Effector memory CD8-positive, alpha-beta T cell (primary cell): ENCODE results near the gene HTR1E.
"Not testable (repeated sequence)": the region's sequence is repeated elsewhere in the genome, so short reads cannot be mapped to it uniquely, and the experiment has no call there.

ENCODE experiments used
- ATAC-seq: fragments of 150-1000 bp; cut with Tn5 transposase; replicated peaks from 2 replicates; pipeline ENCODE4 v1.10.0; 2021; ENCODE audit warnings: mild to moderate bottlenecking, moderate library complexity
- DNase-seq, 3 experiments: peaks; one replicate each; pipeline ENCODE4 v3.0.0; 2021
- H3K27ac Mint-ChIP-seq, 2 donors: one replicate each; pipeline ENCODE4 v1.8.0; 2022; ENCODE audit warnings: mild to moderate bottlenecking in 2 of 2, mixed read lengths in 2 of 2, moderate library complexity in 2 of 2
- H3K27me3 Mint-ChIP-seq, 2 donors: one replicate each; pipeline ENCODE4 v1.8.0; 2022; ENCODE audit warnings: mixed read lengths in 2 of 2
- H3K36me3 Mint-ChIP-seq: one replicate; pipeline ENCODE4 v1.8.0; 2022; ENCODE audit warnings: mild to moderate bottlenecking, moderate library complexity, mixed read lengths; ENCODE audit not compliant: insufficient read depth
- H3K4me1 Mint-ChIP-seq, 2 donors: one replicate each; pipeline ENCODE4 v1.8.0; 2022; ENCODE audit warnings: low read depth in 2 of 2, mixed read lengths in 2 of 2
- H3K4me3 Mint-ChIP-seq, 2 donors: one replicate each; pipeline ENCODE4 v1.8.0; 2022; ENCODE audit warnings: mild to moderate bottlenecking in 2 of 2, mixed read lengths in 2 of 2, moderate library complexity in 2 of 2
- H3K9me3 Mint-ChIP-seq, 2 donors: one replicate each; pipeline ENCODE4 v1.8.0; 2022; ENCODE audit warnings: mixed read lengths in 2 of 2

The HTR1E gene

GRCh38 chr6:86949771-86950170 lies 12.4 kb downstream of the HTR1E start:
- Mint-ChIP-seq H3K4me3 (no peak overlapping the region), H3K4me1 (no peaks in the 10 kb centered on the region), H3K27ac (no peak overlapping the region), H3K27me3 (peaks cover 0 to 3% of the 10 kb centered on the region in 2 donors), H3K9me3 (no peaks in the 10 kb centered on the region), H3K36me3 (no peaks in the 10 kb centered on the region)
- ATAC-seq, result no peak
- DNase-seq, result no peak

DNA sequence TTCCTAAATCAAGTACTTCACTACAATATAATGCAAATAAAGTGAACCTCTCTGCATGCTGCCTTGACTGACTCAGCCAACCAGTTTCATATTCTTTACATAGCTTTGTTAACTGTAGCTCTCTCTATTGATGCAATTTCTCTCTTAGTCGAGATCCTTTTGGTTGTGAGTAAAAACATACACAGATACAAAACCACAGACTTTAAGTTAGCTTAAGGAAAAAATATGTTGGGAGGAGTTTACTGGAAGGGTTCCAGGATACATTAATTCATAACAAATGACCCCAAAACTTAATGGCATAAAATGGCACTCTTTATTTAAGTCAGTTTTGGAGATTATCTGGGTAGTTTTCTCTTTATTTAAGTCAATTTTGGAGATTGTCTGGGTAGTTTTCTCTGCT lies 15.7 kb downstream of the HTR1E start:
- H3K27ac Mint-ChIP-seq, result no peak overlapping the region
- H3K4me1 Mint-ChIP-seq, result no peaks in the 10 kb centered on the region
- no peaks in the 10 kb centered on the region for H3K36me3 Mint-ChIP-seq
- peaks cover 0 to under 1% of the 10 kb centered on the region in 2 donors for H3K9me3 Mint-ChIP-seq
- no peak overlapping the region for H3K4me3 Mint-ChIP-seq
- peaks cover 0 to 9% of the 10 kb centered on the region in 2 donors for H3K27me3 Mint-ChIP-seq
- no peak for ATAC-seq
- DNase-seq, result no peak

- Mint-ChIP-seq H3K27ac (no peak overlapping the region), H3K27me3 (peaks cover 0 to 7% of the 10 kb centered on the region in 2 donors)
- no peak for DNase-seq
These were observed 22.3 kb downstream of the HTR1E start for GRCh38 chr6:86959656-86960055.

GRCh38 chr6:86961455-86962200 lies 24.3 kb downstream of the HTR1E start:
- peaks cover 0 to 7% of the 10 kb centered on the region in 2 donors for H3K9me3 Mint-ChIP-seq
- ATAC-seq (no peak), DNase-seq (no peak)
- H3K27me3 Mint-ChIP-seq, result peaks cover 8 to 17% of the 10 kb centered on the region in 2 donors
- H3K36me3 Mint-ChIP-seq, result no peaks in the 10 kb centered on the region
- no peak overlapping the region for H3K4me3 Mint-ChIP-seq
- H3K27ac Mint-ChIP-seq, result no peak overlapping the region
- H3K4me1 Mint-ChIP-seq, result no peaks in the 10 kb centered on the region

More at GRCh38 chr6:86959656-86960055, 22.3 kb downstream of the HTR1E start:
- H3K4me1 Mint-ChIP-seq, result no peaks in the 10 kb centered on the region
- no peaks in the 10 kb centered on the region for H3K36me3 Mint-ChIP-seq
- no peak overlapping the region for H3K4me3 Mint-ChIP-seq
- no peak for ATAC-seq
- peaks cover 0 to 7% of the 10 kb centered on the region in 2 donors for H3K9me3 Mint-ChIP-seq

GRCh38 chr6:86963352-86963751 lies 26.0 kb downstream of the HTR1E start:
- Mint-ChIP-seq H3K4me1 (no peaks in the 10 kb centered on the region), H3K4me3 (no peak overlapping the region), H3K36me3 (no peaks in the 10 kb centered on the region), H3K27me3 (peaks cover 8 to 17% of the 10 kb centered on the region in 2 donors), H3K9me3 (peaks cover 0 to 3% of the 10 kb centered on the region in 2 donors), H3K27ac (no peak overlapping the region)
- DNase-seq (no peak), ATAC-seq (no peak)

- Mint-ChIP-seq H3K27ac (no peak overlapping the region), H3K9me3 (no peaks in the 10 kb centered on the region), H3K4me3 (no peak overlapping the region), H3K36me3 (no peaks in the 10 kb centered on the region), H3K27me3 (peaks cover 8 to 17% of the 10 kb centered on the region in 2 donors), H3K4me1 (no peaks in the 10 kb centered on the region)
- ATAC-seq (no peak), DNase-seq (no peak)
These were observed 26.8 kb downstream of the HTR1E start for GRCh38 chr6:86964029-86964579.

- DNase-seq (no peak), ATAC-seq (no peak)
- H3K4me1 Mint-ChIP-seq, result no peaks in the 10 kb centered on the region
- no peak overlapping the region for H3K4me3 Mint-ChIP-seq
- no peaks in the 10 kb centered on the region for H3K36me3 Mint-ChIP-seq
- no peaks in the 10 kb centered on the region for H3K9me3 Mint-ChIP-seq
- peaks cover 8 to 17% of the 10 kb centered on the region in 2 donors for H3K27me3 Mint-ChIP-seq
- H3K27ac Mint-ChIP-seq, result no peak overlapping the region
These were observed 28.9 kb downstream of the HTR1E start for GRCh38 chr6:86966271-86966670.

GRCh38 chr6:86969573-86969972 lies 32.2 kb downstream of the HTR1E start:
- DNase-seq, result no peak
- Mint-ChIP-seq H3K9me3 (no peaks in the 10 kb centered on the region), H3K27me3 (peaks cover 8 to 17% of the 10 kb centered on the region in 2 donors), H3K36me3 (no peaks in the 10 kb centered on the region), H3K4me3 (no peak overlapping the region), H3K4me1 (no peaks in the 10 kb centered on the region), H3K27ac (no peak overlapping the region)
- no peak for ATAC-seq

DNA sequence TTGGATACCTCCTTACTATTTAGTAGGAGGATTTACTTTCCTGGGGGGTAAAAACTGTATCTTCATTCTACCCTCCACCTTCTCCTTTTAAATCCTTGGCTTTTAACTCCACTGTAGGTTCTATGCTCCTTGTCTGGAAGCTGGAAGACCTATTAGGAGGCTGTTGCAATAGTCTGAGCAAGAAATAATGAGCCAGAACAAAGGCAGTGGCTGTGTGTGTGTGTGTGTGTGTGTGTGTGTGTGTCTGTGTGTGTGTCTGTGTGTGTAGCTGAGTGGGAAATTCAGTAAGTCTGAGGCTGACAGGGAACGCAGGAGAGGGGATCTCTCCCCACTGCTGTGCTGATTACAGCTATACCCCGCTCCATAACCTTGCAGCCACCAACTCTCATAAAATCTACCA lies 35.8 kb downstream of the HTR1E start:
- Mint-ChIP-seq H3K27me3 (peaks cover 0 to 11% of the 10 kb centered on the region in 2 donors), H3K4me3 (no peak overlapping the region), H3K27ac (no peak overlapping the region), H3K36me3 (no peaks in the 10 kb centered on the region), H3K9me3 (peaks cover 0 to 3% of the 10 kb centered on the region in 2 donors), H3K4me1 (no peaks in the 10 kb centered on the region)
- ATAC-seq, result no peak
- no peak for DNase-seq

- Mint-ChIP-seq H3K27ac (no peak overlapping the region), H3K9me3 (peaks cover 0 to 3% of the 10 kb centered on the region in 2 donors), H3K36me3 (no peaks in the 10 kb centered on the region), H3K4me3 (no peak overlapping the region), H3K27me3 (peaks cover 0 to 23% of the 10 kb centered on the region in 2 donors), H3K4me1 (no peaks in the 10 kb centered on the region)
- DNase-seq (no peak), ATAC-seq (no peak)
These were observed 40.9 kb downstream of the HTR1E start for GRCh38 chr6:86978251-86978650.

GRCh38 chr6:87001494-87001893 lies 64.2 kb downstream of the HTR1E start:
- Mint-ChIP-seq H3K9me3 (peaks cover 8 to 10% of the 10 kb centered on the region in 2 donors), H3K36me3 (no peaks in the 10 kb centered on the region), H3K27ac (no peak overlapping the region), H3K4me1 (no peaks in the 10 kb centered on the region), H3K4me3 (no peak overlapping the region), H3K27me3 (peaks cover 0 to 9% of the 10 kb centered on the region in 2 donors)
- ATAC-seq (no peak), DNase-seq (no peak)

DNA sequence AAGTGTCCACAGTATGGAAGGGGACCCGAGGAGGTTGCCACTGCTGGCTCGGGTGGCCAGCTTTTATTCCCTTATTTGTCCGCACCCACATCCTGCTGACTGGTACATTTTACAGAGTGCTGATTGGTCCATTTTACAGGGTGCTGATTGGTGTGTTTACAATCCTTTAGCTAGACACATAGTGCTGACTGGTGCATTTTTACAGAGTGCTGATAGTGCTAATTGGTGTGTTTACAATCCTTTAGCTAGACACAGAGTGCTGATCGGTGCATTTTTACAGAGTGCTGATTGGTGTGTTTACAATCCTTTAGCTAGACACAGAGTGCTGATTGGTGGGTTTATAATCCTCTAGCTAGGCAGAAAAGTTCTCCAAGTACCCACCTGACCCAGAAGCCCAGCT lies 65.1 kb downstream of the HTR1E start:
- H3K4me3 Mint-ChIP-seq, H3K4me1 Mint-ChIP-seq, H3K27me3 Mint-ChIP-seq, H3K27ac Mint-ChIP-seq, H3K36me3 Mint-ChIP-seq, DNase-seq, ATAC-seq: not testable (repeated sequence)
- peaks cover 8 to 10% of the 10 kb centered on the region in 2 donors for H3K9me3 Mint-ChIP-seq

- H3K4me3 Mint-ChIP-seq, H3K36me3 Mint-ChIP-seq, ATAC-seq, H3K4me1 Mint-ChIP-seq, H3K27ac Mint-ChIP-seq, DNase-seq, H3K27me3 Mint-ChIP-seq: not testable (repeated sequence)
- H3K9me3 Mint-ChIP-seq, result peaks cover 7 to 10% of the 10 kb centered on the region in 2 donors
These were observed 69.2 kb downstream of the HTR1E start for GRCh38 chr6:87006541-87006940.

DNA sequence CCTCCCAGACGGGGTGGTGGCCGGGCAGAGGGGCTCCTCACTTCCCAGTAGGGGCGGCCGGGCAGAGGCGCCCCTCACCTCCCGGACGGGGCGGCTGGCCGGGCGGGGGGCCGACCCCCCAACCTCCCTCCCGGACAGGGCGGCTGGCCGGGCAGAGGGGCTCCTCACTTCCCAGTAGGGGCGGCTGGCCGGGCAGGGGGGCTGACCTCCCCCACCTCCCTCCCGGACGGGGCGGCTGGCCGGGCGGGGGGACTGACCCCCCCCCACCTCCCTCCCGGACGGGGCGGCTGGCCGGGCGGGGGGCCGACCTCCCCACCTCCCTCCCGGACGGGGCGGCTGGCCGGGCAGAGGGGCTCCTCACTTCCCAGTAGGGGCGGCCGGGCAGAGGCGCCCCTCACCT lies 72.3 kb downstream of the HTR1E start:
- not testable (repeated sequence) for H3K27me3 Mint-ChIP-seq, H3K36me3 Mint-ChIP-seq, ATAC-seq

More for the DNA sequence above, 72.3 kb downstream of the HTR1E start:
- H3K9me3 Mint-ChIP-seq, DNase-seq, H3K4me3 Mint-ChIP-seq, H3K27ac Mint-ChIP-seq, H3K4me1 Mint-ChIP-seq: not testable (repeated sequence)
